Activated CD8-positive, alpha-beta T cell treated with anti-CD3 and anti-CD28 coated beads for 36 hours (primary cell): Measurements from ENCODE around the gene OTULIN. TPM values are rescaled to one million over a fixed set of nuclear protein-coding genes. Genes with fewer than 3 reads are reported as not detected.

Experiments used
- ATAC-seq: fragments of 200-7000 bp; cut with Tn5 transposase; one replicate; pipeline ENCODE4 v1.10.0; 2021; ENCODE audit warnings: mild to moderate bottlenecking, moderate library complexity
- CTCF ChIA-PET: fragments of 350-600 bp; sonication (Branson Sonifier 250); formaldehyde crosslinking; loops from one replicate; lab custom pipeline; 2021; ENCODE audit warnings: antibody characterized with exemption; lab: Charles Lee
- POLR2A ChIA-PET: fragments of 350-600 bp; sonication (Branson Sonifier 250); formaldehyde crosslinking; loops from one replicate; lab custom pipeline; 2021; ENCODE audit warnings: antibody characterized with exemption; lab: Charles Lee
- DNase-seq: peaks from one replicate; pipeline ENCODE4 v3.0.0-alpha.2; 2020
- H3K27ac Mint-ChIP-seq: one replicate; pipeline ENCODE4 v1.8.0; 2021; ENCODE audit warnings: mild to moderate bottlenecking, mixed read lengths
- H3K27me3 Mint-ChIP-seq: one replicate; pipeline ENCODE4 v1.8.0; 2021; ENCODE audit warnings: mixed read lengths
- H3K36me3 Mint-ChIP-seq: one replicate; pipeline ENCODE4 v1.8.0; 2021; ENCODE audit warnings: low read depth, mixed read lengths
- H3K4me1 Mint-ChIP-seq: one replicate; pipeline ENCODE4 v1.8.0; 2021; ENCODE audit warnings: low read depth, mixed read lengths
- H3K4me3 Mint-ChIP-seq: one replicate; pipeline ENCODE4 v1.8.0; 2021; ENCODE audit warnings: mild to moderate bottlenecking, moderate library complexity, mixed read lengths
- H3K9me3 Mint-ChIP-seq: one replicate; pipeline ENCODE4 v1.8.0; 2021; ENCODE audit warnings: mixed read lengths
- CTCF ChIP-seq: fragments of 200-600 bp; IDR thresholded peaks from one replicate; pipeline ENCODE4 v1.8.0; 2022; ENCODE audit warnings: antibody characterized with exemption, mild to moderate bottlenecking
- intact Hi-C: fragments of 100-400 bp; cut with micrococcal nuclease; formaldehyde crosslinking; loops from one replicate; pipeline ENCODE4 v1.10.0; 2022
- total RNA-seq, 2 experiments: library from RNA; stranded (reverse); gene quantifications; one replicate each; pipeline ENCODE4 v1.2.3, GENCODE V29; 2021

Gene OTULIN
- total RNA-seq, 2 experiments from 2014 or later, result 59.6 to 60.5 TPM

GRCh38 chr5:14713476-14714390 is 49.2 kb downstream of the OTULIN start:
- Mint-ChIP-seq H3K4me3 (no peak overlapping the region), H3K36me3 (peaks cover 57% of the 10 kb centered on the region), H3K9me3 (no peaks in the 10 kb centered on the region), H3K27me3 (no peaks in the 10 kb centered on the region), H3K4me1 (peaks cover 13% of the 10 kb centered on the region), H3K27ac (peak overlapping the region; percentile 38)
- CTCF ChIA-PET, result interaction anchor here (1.2 to 1.8 kb wide), 3 partner anchors 8 to 13 kb away, joined by 3 to 9 read pairs (median 4); no protein-coding TSS in a partner anchor
- intact Hi-C loops, result no loop called here
- TF ChIP-seq CTCF, result no peak
- DNase-seq (no peak), ATAC-seq (no peak)
- POLR2A ChIA-PET, result interaction anchor here (1.0 to 1.2 kb wide), 3 partner anchors 11 to 156 kb away, joined by 3 read pairs; no protein-coding TSS in a partner anchor

- intact Hi-C loops, result no loop called here
- H3K36me3 Mint-ChIP-seq, result peaks cover 49% of the 10 kb centered on the region
- ChIA-PET POLR2A (interaction anchor here (1.2 kb wide), 1 partner anchor 10 kb away, joined by 3 read pairs; no protein-coding TSS in a partner anchor), CTCF (interaction anchor here (1.2 kb wide), 1 partner anchor 12 kb away, joined by 4 read pairs; no protein-coding TSS in a partner anchor)
- TF ChIP-seq CTCF, result no peak
- ATAC-seq, result no peak
- H3K27ac Mint-ChIP-seq, result no peak overlapping the region
- H3K27me3 Mint-ChIP-seq, result no peaks in the 10 kb centered on the region
- H3K4me1 Mint-ChIP-seq, result peaks cover 11% of the 10 kb centered on the region
- no peak for DNase-seq
- H3K9me3 Mint-ChIP-seq, result no peaks in the 10 kb centered on the region
- no peak overlapping the region for H3K4me3 Mint-ChIP-seq
Measured at GRCh38 chr5:14714706-14715105, 50.2 kb downstream of the OTULIN start.

GRCh38 chr5:14715481-14715880 is 51.0 kb downstream of the OTULIN start:
- Mint-ChIP-seq H3K27me3 (no peaks in the 10 kb centered on the region), H3K4me1 (peaks cover 15% of the 10 kb centered on the region), H3K9me3 (no peaks in the 10 kb centered on the region), H3K4me3 (no peak overlapping the region), H3K36me3 (peaks cover 42% of the 10 kb centered on the region), H3K27ac (peak overlapping the region; percentile 12)
- intact Hi-C loops, result no loop called here
- ChIA-PET CTCF (no interaction called here), POLR2A (interaction anchor here (0.6 kb wide), 1 partner anchor 285 kb away, joined by 3 read pairs; no protein-coding TSS in a partner anchor)
- no peak for ATAC-seq
- DNase-seq, result no peak
- TF ChIP-seq CTCF, result no peak

- intact Hi-C loops, result no loop called here
- H3K27ac Mint-ChIP-seq, result no peak overlapping the region
Measured at GRCh38 chr5:14716755-14717752, 52.5 kb downstream of the OTULIN start.

More at GRCh38 chr5:14716755-14717752, 52.5 kb downstream of the OTULIN start:
- ChIA-PET CTCF (interaction anchor here (0.8 kb wide), 1 partner anchor 10 kb away, joined by 6 read pairs; no protein-coding TSS in a partner anchor), POLR2A (no interaction called here)
- no peak for TF ChIP-seq CTCF
- DNase-seq, result no peak
- Mint-ChIP-seq H3K9me3 (no peaks in the 10 kb centered on the region), H3K4me3 (no peak overlapping the region), H3K4me1 (peaks cover 26% of the 10 kb centered on the region), H3K36me3 (peaks cover 33% of the 10 kb centered on the region), H3K27me3 (no peaks in the 10 kb centered on the region)
- ATAC-seq, result no peak
